Inflammatory macrophage (primary cell): Measurements from ENCODE around the gene HYDIN.
"Not testable (repeated sequence)": the region's sequence is repeated elsewhere in the genome, so short reads cannot be mapped to it uniquely, and the experiment has no call there.

Experiments
- DNase-seq, 2 donors: peaks; one replicate each; pipeline ENCODE4 v3.0.0-alpha.2; 2020 to 2022

Gene HYDIN

DNA sequence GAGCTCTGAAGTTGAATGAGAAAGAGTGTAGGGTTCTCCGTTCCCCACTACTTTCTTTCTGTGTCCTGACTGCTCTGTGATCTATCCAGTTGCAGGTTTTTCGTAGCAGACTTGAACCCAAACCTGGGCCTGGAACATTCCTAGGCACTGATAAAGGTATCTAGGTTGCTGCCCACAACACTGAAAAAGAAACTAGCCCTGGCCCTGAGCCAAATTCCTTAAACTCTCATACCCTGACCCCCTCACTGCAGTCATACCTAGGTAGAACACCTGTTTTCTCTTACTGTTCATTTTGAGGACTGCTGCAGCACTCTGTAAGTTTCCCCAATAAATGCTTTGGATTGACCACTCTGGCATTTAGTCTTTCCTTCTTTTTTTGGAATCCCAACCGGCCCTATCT is 5.4 kb downstream of the HYDIN start:
- DNase-seq = no peak

GRCh38 chr16:71218306-71218963 is 12.1 kb downstream of the HYDIN start:
- no peak for DNase-seq

DNA sequence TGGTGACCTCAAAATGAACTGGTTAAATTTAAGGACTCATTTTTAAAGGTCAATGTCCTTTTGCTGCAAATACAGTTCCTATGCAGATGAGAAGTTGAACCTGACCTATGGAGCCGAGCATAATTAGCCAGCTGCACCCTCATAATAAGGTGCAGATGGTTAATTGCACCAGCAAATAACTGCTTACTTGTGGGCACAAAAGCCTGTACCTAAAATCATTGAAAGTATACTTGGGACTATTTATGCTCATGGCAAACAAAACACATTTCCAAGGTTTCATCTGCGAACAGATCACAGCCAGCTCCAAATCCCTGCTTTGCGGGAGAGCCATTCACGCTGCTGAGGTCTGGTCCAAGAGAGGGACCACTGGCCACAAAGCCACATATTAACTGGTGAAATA is 13.0 kb downstream of the HYDIN start:
- no peak for DNase-seq

DNA sequence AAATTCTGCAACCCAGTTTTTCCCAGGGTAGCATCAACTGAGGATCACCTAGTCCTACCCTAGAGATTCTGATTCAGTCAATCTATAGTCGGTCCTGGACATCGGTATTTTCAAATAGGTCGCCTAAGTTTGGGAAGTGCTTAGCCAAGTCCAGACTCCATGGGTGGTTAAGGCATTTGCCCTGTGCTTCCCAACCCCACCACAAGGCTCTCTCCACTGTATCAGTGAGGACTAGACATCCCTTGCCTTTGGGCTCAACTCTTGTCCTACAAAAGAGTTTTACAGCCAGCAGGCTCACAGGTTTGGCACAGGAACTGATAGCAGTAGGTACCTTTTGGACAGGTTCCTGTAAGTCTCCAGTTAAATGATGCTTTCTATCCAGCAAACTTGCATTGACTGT is 13.8 kb downstream of the HYDIN start:
- no peak for DNase-seq

DNA sequence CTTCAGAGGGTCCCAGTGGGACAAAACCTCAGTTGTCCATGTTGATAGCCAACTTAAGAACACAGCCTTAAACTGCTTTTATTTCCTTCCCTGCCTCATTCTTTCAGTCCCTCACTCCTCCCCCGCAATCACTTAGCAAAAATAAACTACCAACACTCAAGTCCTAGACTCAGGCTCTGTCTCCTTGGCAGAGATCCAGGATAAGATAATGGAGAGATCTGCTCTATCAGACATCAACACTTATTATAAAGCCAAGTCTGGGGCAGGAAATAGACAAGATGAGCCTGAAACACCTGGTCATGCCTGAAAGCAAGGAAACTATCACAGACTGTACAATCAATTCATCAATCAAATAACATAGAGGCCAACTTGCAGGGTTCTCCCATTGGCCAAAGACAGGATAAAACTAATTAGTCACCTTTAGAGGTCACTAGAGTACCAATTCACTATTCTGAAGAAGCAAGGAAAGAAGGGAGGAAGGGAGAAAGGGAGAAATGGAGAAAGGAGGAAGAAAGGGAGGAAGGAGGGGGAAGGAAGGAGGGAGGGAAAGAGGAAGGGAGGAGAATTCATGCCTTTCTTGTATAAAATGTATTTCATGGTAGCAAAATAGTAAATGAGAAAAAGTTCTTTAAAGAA is 15.7 kb downstream of the HYDIN start:
- peak in 1 of 2 donors; percentile 14 for DNase-seq

DNA sequence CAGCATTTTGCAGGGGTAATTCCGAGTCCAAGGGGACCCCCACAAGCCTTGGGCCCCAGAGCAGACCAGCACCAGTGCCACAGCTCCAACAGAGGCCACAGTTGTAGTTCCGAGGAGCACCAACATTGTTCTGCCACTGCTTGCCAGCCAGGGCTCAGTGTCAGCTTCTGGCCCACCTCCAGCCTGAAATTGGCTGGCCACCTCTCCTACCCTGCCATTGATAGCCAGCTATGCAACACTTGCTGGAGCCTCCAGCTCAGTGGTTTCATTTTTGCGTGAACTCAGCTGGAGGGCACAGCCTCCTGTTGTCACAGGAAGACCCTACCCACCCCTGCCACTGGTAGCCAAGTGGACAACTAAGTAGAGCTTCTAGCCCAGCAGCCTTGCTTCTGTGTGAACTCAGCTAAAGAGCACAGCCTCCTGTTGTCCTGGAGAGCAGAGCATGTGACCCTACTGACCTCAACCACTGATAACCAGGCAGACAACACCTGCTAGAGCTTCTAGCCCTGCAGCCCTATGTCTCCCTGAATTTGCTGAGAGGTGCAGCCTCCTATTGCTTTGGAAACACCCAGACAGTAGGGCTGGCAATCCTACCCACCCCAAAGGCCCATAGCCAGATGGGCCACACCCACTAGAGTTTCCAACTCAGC is 24.9 kb downstream of the HYDIN start:
- no peak for DNase-seq

DNA sequence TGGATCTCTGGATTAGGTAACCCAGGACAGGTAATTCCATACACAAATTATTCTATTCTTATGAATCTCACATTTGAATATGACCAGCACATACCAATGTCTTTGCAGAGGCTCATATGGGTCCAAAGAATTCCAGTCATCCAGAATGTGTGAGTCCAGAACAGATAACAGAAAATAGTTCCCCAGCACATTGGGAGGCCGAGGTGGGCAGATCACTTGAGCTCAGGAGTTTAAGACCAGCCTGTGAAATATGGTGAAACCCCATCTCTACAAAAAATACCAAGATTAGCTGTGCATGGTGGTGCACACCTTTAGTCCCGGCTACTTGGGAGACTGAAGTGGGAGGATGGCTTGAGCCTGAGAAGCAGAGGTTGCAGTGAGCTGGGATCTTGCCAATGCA is 26.9 kb downstream of the HYDIN start:
- DNase-seq = no peak

DNA sequence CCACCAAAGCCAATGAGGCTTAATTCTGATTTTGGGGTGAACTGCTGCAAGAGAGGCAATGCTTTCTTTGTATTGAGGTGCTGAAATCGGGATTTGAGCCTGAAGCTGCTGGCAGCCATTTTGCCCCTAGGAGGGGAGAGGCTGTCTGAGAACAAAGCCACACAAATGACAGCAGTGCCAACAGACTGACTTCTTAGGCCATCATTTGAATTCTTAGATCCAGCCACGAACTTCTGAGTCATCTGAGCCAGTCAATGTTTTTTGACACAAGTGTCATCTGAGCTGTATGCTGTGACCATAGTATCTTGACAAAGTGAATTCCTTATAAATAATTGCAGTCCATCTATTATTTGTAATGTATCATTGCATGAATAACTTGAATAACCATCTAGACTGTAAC is 29.0 kb downstream of the HYDIN start:
- no peak for DNase-seq

DNA sequence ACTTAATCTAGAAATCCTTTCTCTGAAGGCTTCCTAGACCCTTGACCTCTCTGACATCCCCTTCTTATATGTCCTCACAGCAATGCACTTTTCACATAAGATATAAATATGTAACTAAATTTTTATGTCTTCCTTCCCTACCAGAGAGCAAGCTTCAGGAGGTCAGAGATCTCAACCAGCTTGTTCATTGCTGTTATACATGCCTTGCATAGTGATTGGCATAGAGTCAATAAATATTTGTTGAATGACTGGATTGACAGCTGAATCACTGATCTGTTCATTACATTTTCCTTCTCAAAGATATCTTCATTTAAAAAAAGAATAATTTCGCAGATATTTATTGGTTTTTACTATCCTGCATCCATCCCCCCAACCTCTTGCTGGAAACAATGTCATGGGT is 29.5 kb downstream of the HYDIN start:
- no peak for DNase-seq

- DNase-seq = no peak
Observed at GRCh38 chr16:71198408-71198807, 32.1 kb downstream of the HYDIN start.

DNA sequence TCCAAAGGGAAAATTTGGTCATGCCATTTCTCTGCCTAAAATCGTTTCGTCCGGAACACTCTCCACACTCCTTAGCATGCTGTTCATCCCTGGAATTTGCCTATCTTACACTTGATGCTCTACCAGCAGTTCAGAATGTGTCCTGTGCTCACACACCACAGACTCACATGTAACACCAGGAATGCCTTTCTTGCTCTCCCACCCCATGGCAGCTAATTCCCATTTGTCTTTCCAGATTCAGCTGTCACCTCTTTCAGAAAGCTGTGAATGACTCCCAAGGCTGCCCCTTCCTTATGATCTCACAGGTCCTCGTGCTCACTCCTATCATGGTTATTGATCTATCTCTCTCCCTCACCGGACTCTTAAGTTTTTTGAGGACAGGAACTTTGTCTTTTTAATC is 38.1 kb downstream of the HYDIN start:
- no peak for DNase-seq

DNA sequence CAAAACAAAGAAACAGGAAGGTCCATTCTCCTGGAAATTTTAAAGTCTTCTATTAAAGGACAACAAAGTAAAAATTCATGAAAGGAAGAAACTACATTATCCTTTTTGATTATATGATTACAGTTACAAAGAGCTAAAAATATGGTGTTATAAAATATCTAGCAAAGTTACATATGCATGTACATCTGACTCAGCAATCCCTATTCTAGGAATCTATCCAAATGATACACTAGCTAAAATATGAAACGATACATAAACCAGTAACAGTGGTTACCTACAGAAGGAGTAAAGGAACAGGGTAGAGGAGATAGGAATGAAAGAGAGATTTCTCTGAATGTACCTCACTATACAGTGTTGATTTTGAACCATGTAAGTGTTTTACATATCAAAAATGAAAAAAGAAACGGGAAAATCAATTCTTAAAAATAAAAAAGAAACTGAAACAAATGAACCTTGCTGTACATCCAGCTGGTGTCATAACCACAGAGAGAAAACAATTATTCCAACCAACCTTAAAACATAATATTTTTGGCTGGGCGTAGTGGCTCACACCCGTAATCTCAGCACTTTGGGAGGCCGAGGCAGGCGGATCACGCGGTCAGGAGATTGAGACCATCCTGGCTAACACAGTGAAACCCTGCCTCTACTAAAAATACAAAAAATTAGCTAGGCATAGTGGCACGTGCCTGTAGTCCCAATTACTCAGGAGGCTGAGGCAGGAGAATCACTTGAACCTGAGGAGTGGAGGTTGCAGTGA is 41.4 kb downstream of the HYDIN start:
- DNase-seq = no peak

GRCh38 chr16:71185347-71185746 is 45.2 kb downstream of the HYDIN start:
- DNase-seq = no peak

DNA sequence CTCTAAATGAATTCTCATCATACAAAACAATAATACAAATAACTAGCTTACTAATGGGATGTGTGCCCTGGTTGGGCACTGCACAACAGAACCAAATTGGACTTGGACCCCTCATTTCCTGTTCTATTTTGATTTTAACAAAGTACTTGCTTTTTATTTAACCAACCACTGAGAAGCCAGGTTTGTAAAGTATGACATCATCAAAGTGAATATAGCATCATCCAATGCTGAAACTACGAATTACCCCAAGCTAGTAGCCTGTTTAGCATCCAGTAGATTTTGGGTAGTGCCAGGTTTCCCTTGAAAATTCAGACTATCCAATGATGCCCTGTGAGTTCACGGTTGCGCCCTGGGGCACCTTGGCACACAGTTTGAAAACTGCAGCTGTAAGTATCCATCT is 51.0 kb downstream of the HYDIN start:
- DNase-seq = no peak

- no peak for DNase-seq
Observed at GRCh38 chr16:71172481-71173207, 57.9 kb downstream of the HYDIN start.

GRCh38 chr16:71161007-71161406 is 69.5 kb downstream of the HYDIN start:
- not testable (repeated sequence) for DNase-seq

- not testable (repeated sequence) for DNase-seq
Observed at GRCh38 chr16:71157278-71157677, 73.2 kb downstream of the HYDIN start.

DNA sequence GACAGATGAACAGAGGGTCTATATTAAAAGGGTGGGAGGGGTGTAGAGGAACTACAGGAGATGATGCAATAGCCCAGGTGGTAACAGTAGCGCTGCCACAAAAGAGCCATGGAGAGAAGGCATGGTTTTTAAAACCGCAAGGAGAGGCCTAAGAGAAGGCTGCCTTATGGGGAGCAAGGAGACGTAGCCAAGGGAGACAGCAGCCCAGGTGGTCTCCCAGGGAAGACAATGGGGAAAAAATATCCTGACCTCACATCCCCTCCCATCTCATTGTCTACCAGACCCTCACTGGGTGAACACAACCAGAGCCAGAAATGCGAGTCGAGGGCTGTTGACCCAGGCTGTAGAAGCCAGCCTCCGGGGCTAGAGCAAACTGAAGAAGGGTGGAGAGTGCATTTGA is 77.2 kb downstream of the HYDIN start:
- DNase-seq = not testable (repeated sequence)

- DNase-seq = not testable (repeated sequence)
Observed at GRCh38 chr16:71151654-71152053, 78.9 kb downstream of the HYDIN start.

- not testable (repeated sequence) for DNase-seq
Observed at GRCh38 chr16:71143246-71143645, 87.3 kb downstream of the HYDIN start.

GRCh38 chr16:71110565-71110964 is 120.0 kb downstream of the HYDIN start:
- DNase-seq = not testable (repeated sequence)

DNA sequence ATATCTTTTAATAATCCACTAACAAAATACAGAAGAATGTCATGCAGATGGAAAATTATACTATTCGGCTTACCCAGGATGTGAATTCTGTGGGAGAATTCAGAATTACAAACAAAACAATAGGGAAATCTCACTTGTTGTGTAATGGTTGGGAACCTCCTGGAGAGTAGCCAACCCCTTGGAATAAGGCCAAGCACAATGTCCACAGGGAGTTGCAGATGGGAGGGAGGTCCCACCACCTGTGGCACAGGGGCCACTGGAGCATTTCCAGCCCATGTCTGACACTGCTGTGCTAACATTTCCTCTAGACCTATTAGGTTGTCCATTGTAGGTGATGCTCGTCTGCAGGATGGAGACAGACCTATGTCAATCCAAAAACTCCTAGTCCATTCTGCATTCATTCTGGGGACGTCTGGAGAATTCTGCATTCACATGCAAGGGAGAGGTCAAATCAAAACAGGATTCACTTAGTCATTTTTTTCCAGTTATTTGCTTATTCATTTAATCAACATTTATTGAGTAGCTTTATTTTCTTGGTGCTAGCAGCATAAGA is 120.8 kb downstream of the HYDIN start:
- DNase-seq = not testable (repeated sequence)
